22Rv1 (cell line): ENCODE data around the gene ATP8B3.

ENCODE experiments used
- H3K27ac ChIP-seq: fragments of 450-650 bp; 2 replicates; pipeline ENCODE4 v1.5.1; 2017
- CTCF ChIP-seq: fragments of 450-650 bp; IDR thresholded peaks from 2 replicates; pipeline ENCODE4 v1.5.1; 2017; ENCODE audit warnings: mild to moderate bottlenecking
- ZFX ChIP-seq: fragments of 450-650 bp; IDR thresholded peaks from 2 replicates; pipeline ENCODE4 v1.6.1; 2017; ENCODE audit warnings: antibody characterized with exemption, borderline replicate concordance

ATP8B3 gene, protein sequence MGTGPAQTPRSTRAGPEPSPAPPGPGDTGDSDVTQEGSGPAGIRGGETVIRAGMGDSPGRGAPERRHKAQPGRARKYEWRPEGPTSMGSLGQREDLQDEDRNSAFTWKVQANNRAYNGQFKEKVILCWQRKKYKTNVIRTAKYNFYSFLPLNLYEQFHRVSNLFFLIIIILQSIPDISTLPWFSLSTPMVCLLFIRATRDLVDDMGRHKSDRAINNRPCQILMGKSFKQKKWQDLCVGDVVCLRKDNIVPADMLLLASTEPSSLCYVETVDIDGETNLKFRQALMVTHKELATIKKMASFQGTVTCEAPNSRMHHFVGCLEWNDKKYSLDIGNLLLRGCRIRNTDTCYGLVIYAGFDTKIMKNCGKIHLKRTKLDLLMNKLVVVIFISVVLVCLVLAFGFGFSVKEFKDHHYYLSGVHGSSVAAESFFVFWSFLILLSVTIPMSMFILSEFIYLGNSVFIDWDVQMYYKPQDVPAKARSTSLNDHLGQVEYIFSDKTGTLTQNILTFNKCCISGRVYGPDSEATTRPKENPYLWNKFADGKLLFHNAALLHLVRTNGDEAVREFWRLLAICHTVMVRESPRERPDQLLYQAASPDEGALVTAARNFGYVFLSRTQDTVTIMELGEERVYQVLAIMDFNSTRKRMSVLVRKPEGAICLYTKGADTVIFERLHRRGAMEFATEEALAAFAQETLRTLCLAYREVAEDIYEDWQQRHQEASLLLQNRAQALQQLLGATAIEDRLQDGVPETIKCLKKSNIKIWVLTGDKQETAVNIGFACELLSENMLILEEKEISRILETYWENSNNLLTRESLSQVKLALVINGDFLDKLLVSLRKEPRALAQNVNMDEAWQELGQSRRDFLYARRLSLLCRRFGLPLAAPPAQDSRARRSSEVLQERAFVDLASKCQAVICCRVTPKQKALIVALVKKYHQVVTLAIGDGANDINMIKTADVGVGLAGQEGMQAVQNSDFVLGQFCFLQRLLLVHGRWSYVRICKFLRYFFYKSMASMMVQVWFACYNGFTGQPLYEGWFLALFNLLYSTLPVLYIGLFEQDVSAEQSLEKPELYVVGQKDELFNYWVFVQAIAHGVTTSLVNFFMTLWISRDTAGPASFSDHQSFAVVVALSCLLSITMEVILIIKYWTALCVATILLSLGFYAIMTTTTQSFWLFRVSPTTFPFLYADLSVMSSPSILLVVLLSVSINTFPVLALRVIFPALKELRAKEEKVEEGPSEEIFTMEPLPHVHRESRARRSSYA (N-terminal part only)

GRCh38 chr19:1811942-1812425, at the start of gene ATP8B3:
ATP8B3 (minus strand) TSS chr19:1812276; CDS start chr19:1811736, 540 bp downstream.
- TF ChIP-seq CTCF (peak; percentile 14), ZFX (no peak)
- peak within 1 kb of the TSS; percentile 67 for H3K27ac ChIP-seq

DNA sequence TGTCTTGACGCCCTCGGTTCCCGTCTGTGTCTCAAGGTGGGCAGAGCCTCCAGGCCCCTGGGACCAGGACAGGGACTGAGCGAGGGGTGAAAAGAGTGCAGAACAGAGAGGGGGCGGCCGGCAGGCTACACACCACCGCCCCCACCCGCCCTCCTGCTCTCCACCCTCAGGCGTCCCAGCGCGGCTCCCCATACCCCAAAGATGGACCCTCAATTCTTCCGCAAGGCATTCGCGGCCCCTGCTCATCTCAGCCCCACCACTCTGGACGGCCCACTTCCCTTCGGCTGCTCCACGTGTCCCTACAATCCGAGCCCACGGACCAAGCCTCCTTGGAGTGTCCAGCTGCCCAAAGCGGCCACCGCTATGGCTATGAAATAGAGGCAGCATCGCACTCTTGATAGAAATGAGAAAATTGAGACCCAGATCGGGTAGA, 49.5 kb upstream of the ATP8B3 start:
- peak overlapping the region; percentile 93 for H3K27ac ChIP-seq
- TF ChIP-seq ZFX (no peak), CTCF (no peak)

DNA sequence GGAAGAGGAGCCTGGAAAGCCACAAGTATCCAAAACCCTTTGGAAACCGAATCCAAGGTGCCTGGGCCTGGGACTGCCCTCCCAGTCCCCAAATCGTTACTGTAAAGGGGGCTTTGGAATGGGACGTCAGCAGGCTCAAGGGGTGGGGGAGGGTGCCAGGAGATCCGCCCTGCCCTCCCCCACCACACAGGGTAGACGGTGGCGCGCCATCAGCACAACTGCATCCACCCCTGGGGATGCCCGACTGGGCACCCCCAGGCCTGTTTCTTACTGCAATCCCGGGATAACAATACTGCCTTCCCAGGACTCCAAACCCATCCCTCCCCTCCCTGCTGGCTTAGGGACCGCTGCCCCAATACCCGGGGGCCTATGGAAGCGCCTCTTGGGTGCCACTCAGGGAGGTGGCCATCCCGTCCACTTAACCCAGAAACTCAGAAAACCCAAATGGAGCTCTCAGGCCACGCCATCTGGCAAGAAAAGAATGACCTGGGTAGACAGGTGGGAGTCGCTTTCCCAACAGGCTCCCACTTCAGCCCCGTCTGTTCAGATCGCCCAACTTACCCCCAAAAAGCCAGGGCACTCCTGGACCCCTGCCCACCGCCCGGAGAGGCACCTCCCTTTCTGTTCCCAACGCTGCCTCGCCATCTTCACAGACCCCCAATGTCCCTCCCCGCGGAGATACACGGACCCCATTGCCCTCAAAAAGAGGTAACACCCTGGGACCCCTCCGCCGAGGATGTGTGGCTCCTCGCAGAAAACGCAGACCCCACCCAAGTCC, 48.9 kb upstream of the ATP8B3 start:
- H3K27ac ChIP-seq, result peak overlapping the region; percentile 93
- no peak for TF ChIP-seq CTCF
- TF ChIP-seq ZFX, result no peak

- H3K27ac ChIP-seq, result peak overlapping the region; percentile 93
- no peak for TF ChIP-seq CTCF
- TF ChIP-seq ZFX, result no peak
These were observed 48.1 kb upstream of the ATP8B3 start for GRCh38 chr19:1860042-1860775.

GRCh38 chr19:1859331-1859781, 47.3 kb upstream of the ATP8B3 start:
- peak overlapping the region; percentile 93 for H3K27ac ChIP-seq

More at GRCh38 chr19:1859331-1859781, 47.3 kb upstream of the ATP8B3 start:
- TF ChIP-seq CTCF (no peak), ZFX (no peak)
